Fibroblast of lung (primary cell): ENCODE measurements around the gene SYT17.

Source experiments
- CTCF ChIP-seq, 2 donors: IDR thresholded peaks in 1 of 2; conservative IDR thresholded peaks in 1 of 2; 1 replicate in 1 of 2; 2 replicates in 1 of 2; pipeline ENCODE4 v1.5.1; 2011 to 2012; ENCODE audit warnings: low read length in 2 of 2, control low read depth in 1 of 2, inconsistent platforms in 1 of 2, low read depth in 1 of 2, mild to moderate bottlenecking in 1 of 2
- EZH2 ChIP-seq: IDR thresholded peaks from 2 replicates; pipeline ENCODE4 v1.5.1; 2012; ENCODE audit warnings: low read length, control low read depth, mild to moderate bottlenecking; ENCODE audit errors: missing control alignments

- TF ChIP-seq CTCF (conservative IDR thresholded peaks at IDR 0.05 in 1 of 2, IDR thresholded peaks at IDR 0.05 in 1 of 2; ENCODE audit: low read depth in 1 of 2, low read length in 2 of 2) (no peak), EZH2 (no peak)
Measured at GRCh38 chr16:19152042-19152441, 16.0 kb upstream of the SYT17 start.
